KMS-11 (cell line): ENCODE results near the gene KIF26B.
"Not testable (repeated sequence)": the region's sequence is repeated elsewhere in the genome, so short reads cannot be mapped to it uniquely, and the experiment has no call there.

ENCODE experiments used
- H2AFZ ChIP-seq: fragments of 200-600 bp; sonication (generic); 2 replicates; pipeline ENCODE4 v1.6.1; 2016; ENCODE audit warnings: antibody characterized with exemption, mixed run types, low read depth
- H3K27ac ChIP-seq: fragments of 200-600 bp; sonication (generic); 2 replicates; pipeline ENCODE4 v1.6.1; 2016; ENCODE audit warnings: mild to moderate bottlenecking, mixed run types
- H3K27me3 ChIP-seq: fragments of 200-600 bp; sonication (generic); 2 replicates; pipeline ENCODE4 v1.6.1; 2017; ENCODE audit warnings: mild to moderate bottlenecking, low read depth, mixed run types, moderate library complexity; ENCODE audit not compliant: insufficient read depth
- H3K36me3 ChIP-seq: fragments of 200-600 bp; sonication (generic); 2 replicates; pipeline ENCODE4 v1.6.1; 2017; ENCODE audit warnings: mild to moderate bottlenecking, mixed run types; ENCODE audit not compliant: insufficient read depth
- H3K4me1 ChIP-seq: fragments of 200-600 bp; sonication (generic); 2 replicates; pipeline ENCODE4 v1.6.1; 2016; ENCODE audit warnings: mild to moderate bottlenecking, low read depth, mixed run types; ENCODE audit not compliant: poor library complexity, severe bottlenecking
- H3K4me2 ChIP-seq: fragments of 200-600 bp; sonication (generic); 2 replicates; pipeline ENCODE4 v1.7.0; 2016; ENCODE audit warnings: mild to moderate bottlenecking, mixed run types
- H3K4me3 ChIP-seq: fragments of 200-600 bp; sonication (generic); IDR thresholded peaks from 2 replicates; pipeline ENCODE4 v1.6.1; 2017; ENCODE audit warnings: low read depth, low read length, mixed read lengths; ENCODE audit not compliant: insufficient read depth
- H3K79me2 ChIP-seq: fragments of 200-600 bp; sonication (generic); 2 replicates; pipeline ENCODE4 v1.6.1; 2016; ENCODE audit warnings: low read depth, mixed run types; ENCODE audit not compliant: insufficient read depth
- H3K9ac ChIP-seq: fragments of 200-600 bp; sonication (generic); 2 replicates; pipeline ENCODE4 v1.6.1; 2016; ENCODE audit warnings: mild to moderate bottlenecking, mixed run types
- H4K20me1 ChIP-seq: fragments of 200-600 bp; sonication (generic); 2 replicates; pipeline ENCODE4 v1.6.1; 2016; ENCODE audit warnings: mild to moderate bottlenecking, mixed run types; ENCODE audit not compliant: insufficient read depth
- TF ChIP-seq, protein P1 (sequence below): fragments of 200-600 bp; sonication (generic); conservative IDR thresholded peaks from 2 replicates; pipeline ENCODE4 v1.6.1; 2017; ENCODE audit warnings: low read depth, mild to moderate bottlenecking, antibody characterized with exemption, low read length, moderate library complexity, mixed read lengths

Gene KIF26B

DNA sequence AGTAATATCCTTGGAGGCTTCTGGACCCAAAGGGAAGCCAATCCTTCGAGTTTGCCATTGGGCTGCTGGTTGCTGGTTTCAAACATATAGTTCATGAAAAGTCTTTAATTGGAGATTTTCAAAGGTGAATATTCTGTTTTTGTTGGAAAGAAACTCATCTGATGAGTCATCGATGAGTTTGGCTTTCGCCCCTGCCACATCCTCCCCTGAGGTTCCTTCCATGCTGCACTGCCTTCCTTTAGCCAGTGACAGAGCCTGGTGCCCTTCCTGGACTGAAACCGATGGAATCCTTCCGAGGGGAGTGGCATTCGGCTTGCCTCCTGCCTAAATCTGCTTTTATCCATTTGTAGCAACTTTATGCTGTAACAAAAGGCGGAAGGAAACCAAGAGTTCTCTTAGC lies 550.0 kb downstream of the KIF26B start:
- no peaks in the 10 kb centered on the region for H3K79me2 ChIP-seq
- no peak overlapping the region for H2AFZ ChIP-seq
- H3K4me1 ChIP-seq, result no peaks in the 10 kb centered on the region
- H3K4me2 ChIP-seq, result no peak overlapping the region
- no peaks in the 10 kb centered on the region for H3K36me3 ChIP-seq
- H3K27ac ChIP-seq, result no peak overlapping the region
- H3K27me3 ChIP-seq, result no peaks in the 10 kb centered on the region
- TF ChIP-seq, protein P1, sequence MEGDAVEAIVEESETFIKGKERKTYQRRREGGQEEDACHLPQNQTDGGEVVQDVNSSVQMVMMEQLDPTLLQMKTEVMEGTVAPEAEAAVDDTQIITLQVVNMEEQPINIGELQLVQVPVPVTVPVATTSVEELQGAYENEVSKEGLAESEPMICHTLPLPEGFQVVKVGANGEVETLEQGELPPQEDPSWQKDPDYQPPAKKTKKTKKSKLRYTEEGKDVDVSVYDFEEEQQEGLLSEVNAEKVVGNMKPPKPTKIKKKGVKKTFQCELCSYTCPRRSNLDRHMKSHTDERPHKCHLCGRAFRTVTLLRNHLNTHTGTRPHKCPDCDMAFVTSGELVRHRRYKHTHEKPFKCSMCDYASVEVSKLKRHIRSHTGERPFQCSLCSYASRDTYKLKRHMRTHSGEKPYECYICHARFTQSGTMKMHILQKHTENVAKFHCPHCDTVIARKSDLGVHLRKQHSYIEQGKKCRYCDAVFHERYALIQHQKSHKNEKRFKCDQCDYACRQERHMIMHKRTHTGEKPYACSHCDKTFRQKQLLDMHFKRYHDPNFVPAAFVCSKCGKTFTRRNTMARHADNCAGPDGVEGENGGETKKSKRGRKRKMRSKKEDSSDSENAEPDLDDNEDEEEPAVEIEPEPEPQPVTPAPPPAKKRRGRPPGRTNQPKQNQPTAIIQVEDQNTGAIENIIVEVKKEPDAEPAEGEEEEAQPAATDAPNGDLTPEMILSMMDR, result no peak
- H4K20me1 ChIP-seq, result no peaks in the 10 kb centered on the region
- H3K9ac ChIP-seq, result no peak overlapping the region
- H3K4me3 ChIP-seq, result no peak overlapping the region

GRCh38 chr1:245707941-245708340 lies 553.2 kb downstream of the KIF26B start:
- Histone ChIP-seq H3K4me1 (no peaks in the 10 kb centered on the region), H4K20me1 (no peaks in the 10 kb centered on the region), H3K27ac (no peak overlapping the region), H3K4me2 (no peak overlapping the region), H3K79me2 (no peaks in the 10 kb centered on the region), H3K9ac (no peak overlapping the region), H3K36me3 (no peaks in the 10 kb centered on the region), H3K4me3 (no peak overlapping the region), H3K27me3 (no peaks in the 10 kb centered on the region), H2AFZ (no peak overlapping the region)
- TF ChIP-seq, protein P1, result no peak

DNA sequence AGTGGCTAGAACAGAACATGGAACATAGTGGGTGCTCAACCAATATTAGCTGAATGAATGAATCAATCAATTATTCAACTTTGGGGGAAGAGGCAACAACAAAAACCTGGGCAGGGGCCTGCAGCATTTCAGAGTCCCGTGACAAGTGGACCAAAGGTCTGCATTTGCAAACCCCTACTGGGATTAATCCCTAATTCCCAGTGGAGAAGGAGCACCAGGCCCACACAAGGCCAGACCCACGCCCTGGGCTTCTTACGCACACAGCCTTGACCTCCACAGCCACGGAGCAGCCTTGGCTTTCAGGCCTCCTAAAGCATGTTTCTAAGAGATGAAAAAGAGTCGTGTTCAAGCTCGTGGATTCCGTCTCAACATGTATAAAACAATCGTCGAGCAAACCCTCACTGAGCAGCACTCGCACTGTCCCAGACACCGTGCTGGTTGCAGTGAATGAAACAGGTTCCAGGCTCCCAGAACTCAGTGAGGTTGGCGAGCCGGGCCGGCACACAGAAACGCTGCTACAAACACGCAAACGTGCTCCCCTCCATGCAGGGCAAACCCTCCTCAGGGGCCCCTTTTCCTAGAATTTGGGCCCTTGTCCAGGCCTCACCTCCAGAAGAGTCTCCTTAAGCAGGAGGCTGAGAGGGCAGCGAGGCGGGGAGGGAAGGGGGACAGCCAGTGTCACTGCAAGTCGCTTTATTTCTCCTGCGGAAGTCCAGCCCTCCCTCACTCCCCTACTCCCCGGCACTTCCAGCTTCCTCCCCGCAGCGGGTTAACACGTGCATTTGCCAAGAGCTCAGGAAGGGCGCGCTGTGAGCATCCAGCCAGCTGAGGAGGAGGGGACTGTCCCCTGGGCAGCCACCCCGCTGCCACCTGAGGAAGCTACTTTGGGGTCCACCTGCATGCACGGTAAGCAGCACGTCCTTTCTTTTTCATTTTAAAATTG lies 556.4 kb downstream of the KIF26B start:
- Histone ChIP-seq H3K27ac (no peak overlapping the region), H3K27me3 (no peaks in the 10 kb centered on the region), H3K79me2 (no peaks in the 10 kb centered on the region), H3K4me3 (no peak overlapping the region), H2AFZ (no peak overlapping the region), H3K4me2 (no peak overlapping the region), H4K20me1 (no peaks in the 10 kb centered on the region), H3K36me3 (no peaks in the 10 kb centered on the region), H3K9ac (no peak overlapping the region), H3K4me1 (no peaks in the 10 kb centered on the region)
- TF ChIP-seq, protein P1, result no peak

DNA sequence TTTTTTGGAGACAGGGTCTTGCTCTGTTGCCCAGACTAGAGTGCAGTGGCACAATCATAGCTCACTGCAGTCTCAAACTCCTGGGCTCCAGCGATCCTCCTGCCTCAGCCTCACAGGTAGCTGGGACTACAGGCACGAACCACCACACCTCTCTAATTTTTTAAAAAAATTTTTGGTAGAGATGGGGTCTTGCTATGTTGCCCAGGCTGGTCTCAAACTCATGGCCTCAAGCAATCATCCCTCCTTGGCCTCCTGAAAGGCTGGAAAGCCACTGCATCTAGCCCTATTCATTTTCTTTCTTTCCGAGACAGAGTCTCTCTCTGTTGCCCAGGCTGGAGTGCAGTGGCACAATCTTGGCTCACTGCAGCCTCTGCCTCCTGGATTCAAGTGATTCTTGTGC lies 559.2 kb downstream of the KIF26B start:
- not testable (repeated sequence) for H3K4me2 ChIP-seq, H3K9ac ChIP-seq, H3K36me3 ChIP-seq, H3K4me1 ChIP-seq, H3K4me3 ChIP-seq, H4K20me1 ChIP-seq, H3K27me3 ChIP-seq, H2AFZ ChIP-seq, H3K79me2 ChIP-seq, H3K27ac ChIP-seq

GRCh38 chr1:245715291-245715701 lies 560.5 kb downstream of the KIF26B start:
- no peaks in the 10 kb centered on the region for H3K27me3 ChIP-seq
- no peaks in the 10 kb centered on the region for H4K20me1 ChIP-seq
- no peaks in the 10 kb centered on the region for H3K36me3 ChIP-seq
- no peak overlapping the region for H3K4me2 ChIP-seq
- H3K9ac ChIP-seq, result no peak overlapping the region
- TF ChIP-seq, protein P1, result no peak
- no peak overlapping the region for H2AFZ ChIP-seq
- no peaks in the 10 kb centered on the region for H3K4me1 ChIP-seq
- H3K79me2 ChIP-seq, result no peaks in the 10 kb centered on the region
- H3K27ac ChIP-seq, result no peak overlapping the region
- H3K4me3 ChIP-seq, result no peak overlapping the region
